Common myeloid progenitor, CD34-positive (primary cell): Measurements from ENCODE around the gene ZCCHC18. TPM values are rescaled to one million over a fixed set of nuclear protein-coding genes. Genes with fewer than 3 reads are reported as not detected.
A peak's percentile ranks its signal among the peaks of the same experiment; 100 is the strongest.
"Not testable (repeated sequence)": the region's sequence is repeated elsewhere in the genome, so short reads cannot be mapped to it uniquely, and the experiment has no call there.

Source experiments
- CTCF ChIA-PET: fragments of 350-600 bp; sonication (Branson Sonifier 250); formaldehyde crosslinking; loops from one replicate; lab custom pipeline; 2021; ENCODE audit warnings: antibody characterized with exemption; lab: Charles Lee
- POLR2A ChIA-PET: fragments of 350-600 bp; sonication (Branson Sonifier 250); formaldehyde crosslinking; loops from one replicate; lab custom pipeline; 2021; ENCODE audit warnings: antibody characterized with exemption; lab: Charles Lee
- DNase-seq, 3 donors: peaks; one replicate each; pipeline versions ENCODE4 v3.0.0 to v3.0.0-alpha.2; 2013
- H3K27ac ChIP-seq, 2 experiments: 1 replicate in 1 of 2; 2 replicates in 1 of 2; pipeline ENCODE4 v1.7.0; 2013; ENCODE audit warnings: inconsistent platforms in 2 of 2, low read length in 2 of 2, mild to moderate bottlenecking in 2 of 2, low read depth in 1 of 2, moderate library complexity in 1 of 2; ENCODE audit not compliant: severe bottlenecking in 2 of 2, insufficient read depth in 1 of 2, poor library complexity in 1 of 2
- H3K27me3 ChIP-seq, 5 experiments: replicated peaks in 2 of 5; 1 replicate in 3 of 5; 2 replicates in 2 of 5; pipeline versions ENCODE4 v1.6.1 to v1.7.0; 2013; ENCODE audit warnings: low read length in 4 of 5, mild to moderate bottlenecking in 2 of 5, moderate library complexity in 2 of 5, inconsistent platforms in 1 of 5; ENCODE audit not compliant: insufficient read depth in 5 of 5, control insufficient read depth in 4 of 5
- H3K36me3 ChIP-seq, 4 experiments: 1 replicate in 2 of 4; 2 replicates in 2 of 4; pipeline versions ENCODE4 v1.6.1 to v1.7.0; 2013; ENCODE audit warnings: low read length in 3 of 4, control low read depth in 1 of 4, mild to moderate bottlenecking in 1 of 4; ENCODE audit not compliant: control insufficient read depth in 4 of 4, insufficient read depth in 4 of 4
- H3K4me1 ChIP-seq, 4 experiments: 1 replicate in 3 of 4; 2 replicates in 1 of 4; pipeline versions ENCODE4 v1.6.1 to v1.7.1; 2013; ENCODE audit warnings: low read length in 3 of 4, mild to moderate bottlenecking in 3 of 4, control low read depth in 1 of 4, inconsistent platforms in 1 of 4, moderate library complexity in 1 of 4; ENCODE audit not compliant: control insufficient read depth in 4 of 4, insufficient read depth in 4 of 4; ENCODE audit errors: control extremely low read depth in 1 of 4
- H3K4me3 ChIP-seq, 7 experiments: 1 replicate in 4 of 7; 2 replicates in 3 of 7; pipeline versions ENCODE4 v1.5.1 to v1.7.0; 2013; ENCODE audit warnings: mild to moderate bottlenecking in 7 of 7, low read length in 6 of 7, moderate library complexity in 6 of 7, inconsistent platforms in 2 of 7, low read depth in 2 of 7, control low read depth in 1 of 7; ENCODE audit not compliant: insufficient read depth in 4 of 7, control insufficient read depth in 1 of 7; ENCODE audit errors: extremely low read depth in 1 of 7
- H3K9me3 ChIP-seq, 5 experiments: 1 replicate in 4 of 5; 2 replicates in 1 of 5; pipeline versions ENCODE4 v1.6.1 to v1.7.1; 2013; ENCODE audit warnings: low read length in 4 of 5, mild to moderate bottlenecking in 2 of 5, inconsistent platforms in 1 of 5, low read depth in 1 of 5, moderate library complexity in 1 of 5; ENCODE audit not compliant: control insufficient read depth in 4 of 5, insufficient read depth in 2 of 5; ENCODE audit errors: control extremely low read depth in 1 of 5
- WGBS: methylation state at CpG from one replicate; pipeline ENCODE4 v1.1.5; 2013; ENCODE audit not compliant: insufficient coverage; 5-methylcytosine and 5-hydroxymethylcytosine counted together
- polyA plus RNA-seq: library from polyadenylated mRNA; unstranded; fragments of 120-200 nt; gene quantifications from one replicate; pipeline ENCODE4 v1.2.1, GENCODE V29; 2013

ZCCHC18 gene
- polyA plus RNA-seq, result 4.7 TPM

GRCh38 chrX:104112326-104112951 is at the start of gene ZCCHC18:
Gene ZCCHC18 (plus strand): TSS chrX:104112523. CDS start chrX:104114112, 1,589 bp downstream.
- H3K27me3 ChIP-seq, result peaks cover 0 to 34% (median 0%) of the 10 kb centered on the region in 5 experiments
- CTCF ChIA-PET, result interaction anchor here (0.8 to 2.4 kb wide), 8 partner anchors 9 to 268 kb away, joined by 3 to 18 read pairs (median 6); no protein-coding TSS in a partner anchor
- H3K36me3 ChIP-seq, result no peaks in the 10 kb centered on the region
- POLR2A ChIA-PET, result no interaction called here
- 27% methylated on average over 52 of the region's 67 CpGs for WGBS
- H3K4me3 ChIP-seq, result peak within 1 kb of the TSS; percentile 37 to 80 (median 60)
- peak in 2 of 3 donors; percentile 44 to 60 for DNase-seq
- H3K4me1 ChIP-seq, result peaks cover 0 to 19% (median 4%) of the 10 kb centered on the region in 4 experiments
- no peak within 1 kb of the TSS for H3K27ac ChIP-seq
- peaks cover 0 to 2% (median 0%) of the 10 kb centered on the region in 5 experiments for H3K9me3 ChIP-seq

- H3K27ac ChIP-seq, H3K4me3 ChIP-seq, CTCF ChIA-PET, H3K36me3 ChIP-seq, H3K27me3 ChIP-seq, H3K9me3 ChIP-seq, H3K4me1 ChIP-seq, DNase-seq, POLR2A ChIA-PET: not testable (repeated sequence)
- no CpG with 5 or more reads among the region's 18 CpGs for WGBS
Measured at GRCh38 chrX:104062636-104063035, 49.7 kb upstream of the ZCCHC18 start.

GRCh38 chrX:104075778-104076445 is 36.4 kb upstream of the ZCCHC18 start, which contains the start of gene TMSB15C:
Gene TMSB15C (minus strand): TSS chrX:104076236.
- H3K4me1 ChIP-seq, H3K9me3 ChIP-seq, H3K4me3 ChIP-seq, H3K27ac ChIP-seq, CTCF ChIA-PET, POLR2A ChIA-PET, H3K27me3 ChIP-seq, H3K36me3 ChIP-seq, DNase-seq: not testable (repeated sequence)
- no CpG with 5 or more reads among the region's 46 CpGs for WGBS

- POLR2A ChIA-PET, H3K4me1 ChIP-seq, CTCF ChIA-PET, H3K27ac ChIP-seq, DNase-seq, H3K9me3 ChIP-seq, H3K36me3 ChIP-seq, H3K4me3 ChIP-seq, H3K27me3 ChIP-seq: not testable (repeated sequence)
- no CpG with 5 or more reads among the region's 6 CpGs for WGBS
Measured at GRCh38 chrX:104077854-104078253, 34.5 kb upstream of the ZCCHC18 start.

- Histone ChIP-seq H3K27me3 (peaks cover 0 to 8% (median 2%) of the 10 kb centered on the region in 5 experiments), H3K9me3 (no peaks in the 10 kb centered on the region), H3K4me1 (no peaks in the 10 kb centered on the region), H3K4me3 (no peak overlapping the region), H3K36me3 (no peaks in the 10 kb centered on the region), H3K27ac (no peak overlapping the region)
- ChIA-PET CTCF (no interaction called here), POLR2A (no interaction called here)
- DNase-seq, result no peak
- WGBS, result 94% methylated on average over 3 of the region's 4 CpGs
Measured at GRCh38 chrX:104084063-104084462, 28.3 kb upstream of the ZCCHC18 start.

GRCh38 chrX:104084534-104085277 is 27.6 kb upstream of the ZCCHC18 start:
- ChIA-PET POLR2A (no interaction called here), CTCF (no interaction called here)
- H3K27me3 ChIP-seq, result peaks cover 0 to 8% (median 2%) of the 10 kb centered on the region in 5 experiments
- no peaks in the 10 kb centered on the region for H3K4me1 ChIP-seq
- no peak for DNase-seq
- H3K4me3 ChIP-seq, result no peak overlapping the region
- H3K36me3 ChIP-seq, result no peaks in the 10 kb centered on the region
- 67% methylated on average over 5 of the region's 5 CpGs for WGBS
- no peak overlapping the region for H3K27ac ChIP-seq
- no peaks in the 10 kb centered on the region for H3K9me3 ChIP-seq
